B cell (primary cell): ENCODE measurements around the gene ZNF407.

Experiments
- EZH2 ChIP-seq: IDR thresholded peaks from 2 replicates; pipeline ENCODE4 v1.6.1; 2012; ENCODE audit warnings: borderline replicate concordance, low read depth, mild to moderate bottlenecking, moderate library complexity, low read length; ENCODE audit not compliant: insufficient read depth, poor library complexity, severe bottlenecking
- TF ChIP-seq, protein P1 (sequence below): fragments of 200-600 bp; IDR thresholded peaks from one replicate; pipeline ENCODE4 v1.8.0; 2022; ENCODE audit warnings: antibody characterized with exemption, mild to moderate bottlenecking

DNA sequence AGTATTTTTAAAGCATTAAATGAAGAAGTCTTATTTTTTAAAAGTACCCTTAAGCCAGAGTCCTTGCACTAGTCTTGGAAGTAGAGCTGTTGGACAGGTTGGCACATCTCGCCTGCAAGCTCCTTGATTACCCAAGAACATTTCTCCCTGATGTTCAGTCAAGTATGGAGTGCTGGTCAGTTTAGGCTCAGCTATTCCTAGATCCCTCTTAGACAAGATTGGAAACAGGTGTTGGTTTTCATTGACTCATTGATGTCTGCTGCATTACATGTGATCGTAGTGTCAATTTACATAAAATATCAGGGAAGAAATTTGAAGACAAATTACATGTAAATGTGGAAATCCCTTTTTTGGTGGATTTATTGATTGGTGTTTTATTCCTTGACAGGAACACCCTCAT, 170.4 kb downstream of the ZNF407 start:
- TF ChIP-seq, protein P1, sequence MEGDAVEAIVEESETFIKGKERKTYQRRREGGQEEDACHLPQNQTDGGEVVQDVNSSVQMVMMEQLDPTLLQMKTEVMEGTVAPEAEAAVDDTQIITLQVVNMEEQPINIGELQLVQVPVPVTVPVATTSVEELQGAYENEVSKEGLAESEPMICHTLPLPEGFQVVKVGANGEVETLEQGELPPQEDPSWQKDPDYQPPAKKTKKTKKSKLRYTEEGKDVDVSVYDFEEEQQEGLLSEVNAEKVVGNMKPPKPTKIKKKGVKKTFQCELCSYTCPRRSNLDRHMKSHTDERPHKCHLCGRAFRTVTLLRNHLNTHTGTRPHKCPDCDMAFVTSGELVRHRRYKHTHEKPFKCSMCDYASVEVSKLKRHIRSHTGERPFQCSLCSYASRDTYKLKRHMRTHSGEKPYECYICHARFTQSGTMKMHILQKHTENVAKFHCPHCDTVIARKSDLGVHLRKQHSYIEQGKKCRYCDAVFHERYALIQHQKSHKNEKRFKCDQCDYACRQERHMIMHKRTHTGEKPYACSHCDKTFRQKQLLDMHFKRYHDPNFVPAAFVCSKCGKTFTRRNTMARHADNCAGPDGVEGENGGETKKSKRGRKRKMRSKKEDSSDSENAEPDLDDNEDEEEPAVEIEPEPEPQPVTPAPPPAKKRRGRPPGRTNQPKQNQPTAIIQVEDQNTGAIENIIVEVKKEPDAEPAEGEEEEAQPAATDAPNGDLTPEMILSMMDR: no peak
- no peak for TF ChIP-seq EZH2
